Astrocyte (in vitro differentiated cells and primary cell): ENCODE measurements around the gene ACAN. TPM values are rescaled to one million over a fixed set of nuclear protein-coding genes. Genes with fewer than 3 reads are reported as not detected.

ENCODE experiments used
- DNase-seq: peaks from one replicate; pipeline ENCODE4 v3.0.0-alpha.2; 2010; ENCODE audit warnings: low read depth
- FAIRE-seq: peaks from 2 replicates; lab custom pipeline; 2011; peaks lifted over from hg19 to GRCh38; lab: Jason Lieb, UNC
- H2AFZ ChIP-seq: 2 replicates; pipeline ENCODE4 v1.6.0; 2012; ENCODE audit warnings: low read depth, low read length, inconsistent platforms
- H3K27ac ChIP-seq: 2 replicates; pipeline ENCODE4 v1.5.1; 2011; ENCODE audit warnings: low read depth, low read length, inconsistent platforms
- H3K27me3 ChIP-seq: 2 replicates; pipeline ENCODE4 v1.6.0; 2011; ENCODE audit warnings: low read length, inconsistent platforms; ENCODE audit not compliant: insufficient read depth
- H3K36me3 ChIP-seq: 2 replicates; pipeline ENCODE4 v1.5.1; 2011; ENCODE audit warnings: low read length, inconsistent platforms; ENCODE audit not compliant: insufficient read depth
- H3K4me1 ChIP-seq: 2 replicates; pipeline ENCODE4 v1.5.1; 2011; ENCODE audit warnings: low read length, inconsistent platforms; ENCODE audit not compliant: insufficient read depth
- H3K4me2 ChIP-seq: 2 replicates; pipeline ENCODE4 v1.6.0; 2012; ENCODE audit warnings: low read length, inconsistent platforms
- H3K4me3 ChIP-seq: 2 replicates; pipeline ENCODE4 v1.5.1; 2011; ENCODE audit warnings: low read depth, mild to moderate bottlenecking, low read length, inconsistent platforms; ENCODE audit not compliant: insufficient read depth
- H3K79me2 ChIP-seq: 2 replicates; pipeline ENCODE4 v1.6.0; 2012; ENCODE audit warnings: mild to moderate bottlenecking, low read length, inconsistent platforms; ENCODE audit not compliant: insufficient read depth
- H3K9ac ChIP-seq: 2 replicates; pipeline ENCODE4 v1.6.0; 2012; ENCODE audit warnings: mild to moderate bottlenecking, low read length, inconsistent platforms
- H3K9me3 ChIP-seq: 2 replicates; pipeline ENCODE4 v1.5.1; 2012; ENCODE audit warnings: low read depth, mild to moderate bottlenecking, low read length, inconsistent platforms; ENCODE audit not compliant: insufficient read depth
- H4K20me1 ChIP-seq: 2 replicates; pipeline ENCODE4 v1.6.0; 2012; ENCODE audit warnings: low read length, inconsistent platforms; ENCODE audit not compliant: insufficient read depth
- H3K27ac Mint-ChIP-seq: one replicate; pipeline ENCODE4 v1.8.0; 2021; ENCODE audit warnings: mild to moderate bottlenecking, mixed read lengths; ENCODE audit not compliant: unreplicated experiment
- H3K27me3 Mint-ChIP-seq: one replicate; pipeline ENCODE4 v1.8.0; 2021; ENCODE audit warnings: low read depth, mixed read lengths; ENCODE audit not compliant: unreplicated experiment
- H3K36me3 Mint-ChIP-seq: one replicate; pipeline ENCODE4 v1.8.0; 2021; ENCODE audit warnings: low read depth, mixed read lengths; ENCODE audit not compliant: unreplicated experiment
- H3K4me1 Mint-ChIP-seq: one replicate; pipeline ENCODE4 v1.8.0; 2021; ENCODE audit warnings: low read depth, mixed read lengths; ENCODE audit not compliant: unreplicated experiment
- H3K4me3 Mint-ChIP-seq: one replicate; pipeline ENCODE4 v1.8.0; 2021; ENCODE audit warnings: mild to moderate bottlenecking, moderate library complexity, mixed read lengths; ENCODE audit not compliant: unreplicated experiment
- H3K9me3 Mint-ChIP-seq: one replicate; pipeline ENCODE4 v1.8.0; 2021; ENCODE audit warnings: mild to moderate bottlenecking, mixed read lengths; ENCODE audit not compliant: unreplicated experiment
- CTCF ChIP-seq: IDR thresholded peaks from 2 replicates; pipeline ENCODE4 v1.5.1; 2011; ENCODE audit warnings: low read depth, mild to moderate bottlenecking, inconsistent platforms, low read length, moderate library complexity; ENCODE audit not compliant: insufficient read depth
- EZH2 ChIP-seq: IDR thresholded peaks from 2 replicates; pipeline ENCODE4 v1.6.1; 2012; ENCODE audit warnings: mild to moderate bottlenecking, low read length, inconsistent platforms; ENCODE audit not compliant: insufficient read depth
- total RNA-seq: library from RNA; stranded (reverse); gene quantifications from 2 replicates; pipeline ENCODE4 v1.2.1, GENCODE V29; 2021

Gene ACAN
- total RNA-seq, 1 donor from 2014 or later: 0.34 TPM

DNA sequence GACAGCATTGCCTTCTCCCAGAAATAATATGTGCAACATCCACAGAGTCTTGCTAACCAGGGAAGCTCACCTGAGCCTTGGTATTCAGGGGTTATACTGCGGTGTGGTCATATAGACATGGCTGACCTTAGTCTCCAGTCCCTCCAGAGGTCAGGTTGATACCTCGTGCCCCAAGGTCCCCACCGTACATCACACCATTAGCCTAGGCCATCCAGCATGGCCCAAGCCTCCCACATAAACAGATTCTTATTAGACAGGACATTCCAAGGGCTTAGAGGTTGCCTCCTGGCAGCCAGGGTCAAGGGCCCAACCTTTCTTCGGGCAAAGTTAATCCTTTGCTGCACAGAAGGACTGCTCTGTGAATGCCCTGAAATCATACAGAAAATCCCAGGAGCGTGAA is 18.8 kb downstream of the ACAN start:
- H3K27me3 ChIP-seq: peaks cover 23% of the 10 kb centered on the region
- peaks cover 23% of the 10 kb centered on the region for H3K27me3 Mint-ChIP-seq
- no peaks in the 10 kb centered on the region for H4K20me1 ChIP-seq
- no peak overlapping the region for H2AFZ ChIP-seq
- no peak for DNase-seq
- TF ChIP-seq CTCF (no peak), EZH2 (no peak)
- H3K36me3 ChIP-seq: no peaks in the 10 kb centered on the region
- no peak for FAIRE-seq
- no peak overlapping the region for H3K4me3 Mint-ChIP-seq
- no peak overlapping the region for H3K9ac ChIP-seq
- H3K9me3 Mint-ChIP-seq: no peaks in the 10 kb centered on the region
- no peaks in the 10 kb centered on the region for H3K9me3 ChIP-seq
- H3K4me1 Mint-ChIP-seq: no peaks in the 10 kb centered on the region
- H3K4me2 ChIP-seq: no peak overlapping the region
- H3K27ac ChIP-seq: no peak overlapping the region
- no peak overlapping the region for H3K4me3 ChIP-seq
- no peaks in the 10 kb centered on the region for H3K36me3 Mint-ChIP-seq
- no peaks in the 10 kb centered on the region for H3K4me1 ChIP-seq
- H3K79me2 ChIP-seq: no peaks in the 10 kb centered on the region
- H3K27ac Mint-ChIP-seq: no peak overlapping the region

DNA sequence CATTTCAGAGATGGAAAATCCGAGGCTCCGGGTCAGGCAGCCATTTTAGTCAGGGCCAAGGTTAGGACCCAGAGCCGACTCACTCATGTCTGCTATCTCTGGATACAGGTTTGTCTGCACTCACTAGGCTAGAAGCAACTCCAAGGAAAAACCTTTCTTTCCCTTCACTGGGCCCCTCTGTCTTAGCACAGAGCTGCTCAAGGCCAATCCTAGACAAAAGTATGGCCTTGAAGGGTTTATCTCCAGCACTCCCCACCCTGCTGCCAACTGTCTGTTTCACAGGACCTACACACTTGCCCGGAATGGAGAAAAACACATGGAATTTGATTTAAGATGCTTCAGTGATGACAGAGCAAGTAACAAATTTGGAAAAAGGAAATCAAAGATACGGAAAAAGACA is 25.6 kb downstream of the ACAN start:
- peaks cover 5% of the 10 kb centered on the region for H3K4me1 Mint-ChIP-seq
- FAIRE-seq (no peak), DNase-seq (no peak)
- Histone ChIP-seq H3K4me2 (no peak overlapping the region), H3K79me2 (no peaks in the 10 kb centered on the region), H2AFZ (no peak overlapping the region), H3K4me3 (no peak overlapping the region), H3K9me3 (no peaks in the 10 kb centered on the region), H3K36me3 (no peaks in the 10 kb centered on the region), H3K27ac (no peak overlapping the region), H3K4me1 (peaks cover under 1% of the 10 kb centered on the region), H4K20me1 (no peaks in the 10 kb centered on the region), H3K9ac (no peak overlapping the region), H3K27me3 (peaks cover 20% of the 10 kb centered on the region)
- no peaks in the 10 kb centered on the region for H3K9me3 Mint-ChIP-seq
- peaks cover 5% of the 10 kb centered on the region for H3K27me3 Mint-ChIP-seq
- H3K27ac Mint-ChIP-seq: no peak overlapping the region
- no peak overlapping the region for H3K4me3 Mint-ChIP-seq
- TF ChIP-seq CTCF (no peak), EZH2 (no peak)
- no peaks in the 10 kb centered on the region for H3K36me3 Mint-ChIP-seq

GRCh38 chr15:88830016-88830415 is 26.8 kb downstream of the ACAN start:
- Histone ChIP-seq H3K27me3 (peaks cover 20% of the 10 kb centered on the region), H3K79me2 (no peaks in the 10 kb centered on the region), H3K9me3 (no peaks in the 10 kb centered on the region), H3K4me2 (no peak overlapping the region), H2AFZ (no peak overlapping the region), H3K4me3 (no peak overlapping the region), H4K20me1 (no peaks in the 10 kb centered on the region), H3K36me3 (no peaks in the 10 kb centered on the region), H3K27ac (no peak overlapping the region), H3K4me1 (peaks cover 3% of the 10 kb centered on the region), H3K9ac (no peak overlapping the region)
- no peak for TF ChIP-seq EZH2
- no peak for TF ChIP-seq CTCF
- Mint-ChIP-seq H3K27me3 (peaks cover 2% of the 10 kb centered on the region), H3K36me3 (no peaks in the 10 kb centered on the region), H3K4me3 (no peak overlapping the region), H3K4me1 (peaks cover 6% of the 10 kb centered on the region), H3K9me3 (no peaks in the 10 kb centered on the region), H3K27ac (no peak overlapping the region)
- no peak for FAIRE-seq
- DNase-seq: no peak
